NCI-H2196 (cell line): Measurements from ENCODE around the gene PPFIBP1.
A peak's percentile ranks its signal among the peaks of the same experiment; 100 is the strongest.

Experiments
- DNase-seq: peaks from one replicate; lab custom pipeline; 2025; ENCODE audit not compliant: unreplicated experiment; lab: John Stamatoyannopoulos, UW

PPFIBP1 gene

DNA sequence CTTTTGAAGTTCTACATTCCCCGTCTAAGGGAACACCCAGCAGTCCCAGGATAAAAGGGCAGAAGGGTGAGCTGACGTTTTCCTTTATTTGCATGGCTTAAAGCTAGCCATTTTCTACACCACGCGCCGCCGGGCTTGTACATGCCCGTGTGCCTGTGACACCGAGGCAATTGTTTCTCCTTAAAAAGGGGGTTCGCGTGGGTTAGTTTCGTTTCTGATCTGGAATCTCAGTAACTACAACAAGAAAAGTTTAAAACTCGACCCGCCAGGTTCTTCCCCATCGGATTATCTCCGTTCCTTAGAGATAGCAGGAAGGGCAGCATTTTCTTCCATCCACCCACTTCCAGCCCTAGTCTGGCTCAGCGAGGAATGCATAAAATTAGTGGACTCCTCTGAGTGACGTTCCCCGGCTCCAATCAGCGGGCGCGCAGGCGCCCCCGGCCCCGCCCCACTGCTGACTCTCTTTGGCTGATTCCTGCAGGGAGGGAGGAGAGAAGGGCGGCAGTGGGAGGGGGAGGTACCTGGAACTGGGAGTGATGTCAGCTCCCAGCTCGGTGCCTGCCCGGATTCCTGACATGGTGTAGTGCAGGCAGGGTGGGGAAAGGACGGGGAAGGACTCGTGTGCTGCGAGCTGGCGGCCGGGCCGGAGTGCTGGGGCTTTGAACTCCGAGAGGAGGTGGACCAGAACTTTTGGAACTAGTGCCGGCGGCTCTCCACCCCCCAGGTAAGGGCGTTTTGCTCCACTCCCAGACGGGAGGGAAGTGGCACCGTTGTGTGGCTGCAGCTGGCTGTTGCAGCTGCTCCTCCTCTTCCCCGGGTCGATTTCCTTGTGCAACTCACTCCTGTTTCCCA is at the start of gene PPFIBP1:
Gene PPFIBP1 (plus strand): TSS at position 565 of the 852 bp plus-strand sequence. CDS start 109,191 bp downstream, outside the sequence.
- peak; percentile 100 for DNase-seq

DNA sequence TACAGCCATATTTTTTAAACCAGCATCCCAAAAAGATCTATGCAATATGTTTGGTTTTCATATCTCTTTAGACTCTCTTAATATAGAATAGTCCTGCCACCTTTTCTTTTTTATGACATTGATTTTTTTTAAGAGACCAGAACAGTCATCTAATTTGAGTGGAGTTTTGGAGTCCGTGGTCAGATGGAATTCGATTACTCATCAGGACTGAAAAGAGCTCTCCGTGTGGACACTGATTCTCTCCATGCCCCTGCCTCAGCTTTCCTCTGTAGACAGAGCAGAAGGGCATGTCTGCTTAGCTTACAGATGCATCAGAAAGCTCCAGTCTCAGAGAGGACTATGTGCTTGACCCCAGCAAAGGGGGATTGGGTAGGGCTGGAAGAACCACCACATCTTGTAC is 49.7 kb upstream of the PPFIBP1 start:
- no peak for DNase-seq

DNA sequence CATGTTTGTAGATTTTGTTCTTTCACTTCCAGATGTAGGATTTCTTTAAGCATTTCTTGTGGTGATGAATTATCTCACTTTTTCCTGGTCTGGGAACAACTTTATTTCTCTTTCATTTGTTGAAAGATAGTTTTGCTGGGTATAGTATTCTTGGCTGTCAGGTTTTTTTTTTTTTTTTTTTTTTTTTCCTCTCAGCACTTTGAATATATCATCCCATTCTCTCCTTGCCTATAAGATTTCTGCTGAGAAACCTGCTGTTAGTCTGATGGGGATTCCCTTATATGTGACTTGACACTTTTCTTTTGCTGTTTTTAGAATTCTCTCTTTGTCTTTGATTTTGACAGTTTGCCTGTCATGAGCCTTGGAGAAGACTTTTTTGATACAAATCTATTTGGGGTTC is 47.0 kb upstream of the PPFIBP1 start:
- no peak for DNase-seq

GRCh38 chr12:27478949-27479348 is 45.1 kb upstream of the PPFIBP1 start:
- DNase-seq = no peak

DNA sequence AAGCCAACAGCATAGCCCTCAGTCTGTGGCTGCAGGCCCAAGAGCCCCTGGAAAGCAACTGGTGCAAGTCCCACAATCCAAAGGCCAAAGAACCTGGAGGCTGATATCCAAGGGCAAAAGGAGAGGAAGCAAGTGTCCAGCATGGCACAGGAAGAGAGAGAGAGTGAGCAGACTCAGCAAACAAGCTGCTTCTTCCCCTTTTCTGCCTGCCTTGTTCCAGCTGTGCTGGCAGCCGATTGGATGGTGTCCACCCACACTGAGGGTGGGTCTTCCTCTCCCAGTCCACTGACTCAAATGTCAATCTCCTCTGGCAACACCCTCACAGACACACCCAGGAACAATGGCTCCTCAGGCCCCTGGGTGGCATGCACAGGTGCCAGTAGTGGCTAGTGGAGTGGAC is 44.0 kb upstream of the PPFIBP1 start:
- no peak for DNase-seq

DNA sequence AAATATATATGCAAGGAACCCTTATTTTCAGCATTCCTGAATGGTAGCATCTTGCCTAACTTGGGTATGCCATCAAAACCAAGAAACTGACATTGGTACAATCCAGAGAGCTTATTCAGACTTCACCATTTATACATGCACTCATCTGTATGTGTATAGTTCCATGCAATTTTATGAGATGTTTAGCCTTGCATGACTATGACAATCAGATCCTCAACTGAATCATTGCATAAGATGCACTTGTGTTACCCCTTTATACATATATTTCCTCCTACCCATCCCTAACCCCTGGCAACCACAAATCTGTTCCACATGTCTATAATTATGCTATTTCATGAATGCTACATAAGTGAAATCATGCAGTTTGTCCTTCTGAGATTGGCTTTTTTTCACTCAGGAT is 37.0 kb upstream of the PPFIBP1 start:
- no peak for DNase-seq

DNA sequence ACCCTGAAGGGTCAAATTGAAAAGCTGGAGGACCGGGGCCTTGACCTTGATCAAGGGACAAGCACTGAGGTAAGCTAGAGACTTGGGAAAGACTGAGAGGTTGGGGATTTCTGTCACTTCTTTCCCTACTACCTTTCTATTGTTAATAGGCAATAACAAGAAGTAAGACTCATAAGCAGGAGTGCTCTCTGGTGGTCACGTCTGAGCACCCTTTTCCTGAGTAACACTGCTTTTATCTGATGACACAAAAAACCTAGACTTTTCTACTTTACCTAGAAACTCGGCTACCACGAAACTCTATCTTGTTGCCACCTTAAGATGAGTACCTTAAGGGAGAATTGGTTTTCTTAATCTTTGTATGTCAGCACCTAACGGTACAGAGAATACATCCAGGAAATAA is 35.5 kb upstream of the PPFIBP1 start:
- no peak for DNase-seq

GRCh38 chr12:27491226-27491625 is 32.8 kb upstream of the PPFIBP1 start:
- no peak for DNase-seq

GRCh38 chr12:27493260-27493940 is 30.6 kb upstream of the PPFIBP1 start:
- no peak for DNase-seq

GRCh38 chr12:27497446-27497845 is 26.6 kb upstream of the PPFIBP1 start:
- no peak for DNase-seq

DNA sequence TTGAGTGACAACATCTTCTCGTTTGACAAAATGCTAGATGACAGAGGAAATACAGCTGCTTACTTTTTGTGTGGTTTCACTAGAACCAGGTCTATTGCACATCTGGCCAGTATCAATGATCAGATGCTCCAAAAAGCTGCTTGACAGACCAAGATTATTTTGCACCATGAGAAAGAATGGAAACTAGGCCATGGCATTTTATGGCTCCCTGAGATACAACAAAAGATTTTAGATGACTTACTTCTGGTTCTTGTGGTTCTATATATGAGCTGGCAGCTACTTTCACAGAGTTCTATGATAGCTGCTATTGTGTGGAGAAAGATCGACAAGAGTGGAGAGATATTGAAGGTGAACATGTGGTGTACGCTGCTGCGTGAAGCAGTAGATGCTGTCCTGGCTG is 25.9 kb upstream of the PPFIBP1 start:
- DNase-seq = no peak

DNA sequence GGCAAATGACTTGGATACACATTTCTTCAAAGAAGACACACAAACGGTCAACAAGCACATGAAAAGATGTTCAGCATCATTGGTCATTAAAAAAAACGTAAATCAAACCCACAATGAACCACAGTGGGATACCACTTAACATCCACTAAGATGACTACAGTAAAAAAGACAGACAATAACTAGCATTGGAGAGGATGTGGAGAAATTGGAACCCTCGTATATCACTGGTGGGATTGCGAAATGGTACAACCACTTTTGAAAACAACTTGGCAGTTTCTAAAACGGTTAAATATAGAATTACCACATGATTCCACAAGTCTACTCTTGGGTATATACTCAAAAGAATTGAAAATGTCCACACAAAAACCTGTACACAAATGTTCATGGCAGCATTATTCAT is 25.2 kb upstream of the PPFIBP1 start:
- DNase-seq = no peak

- DNase-seq = no peak
These were observed 24.6 kb upstream of the PPFIBP1 start for GRCh38 chr12:27499377-27499776.

GRCh38 chr12:27500546-27500945 is 23.5 kb upstream of the PPFIBP1 start:
- DNase-seq = no peak

DNA sequence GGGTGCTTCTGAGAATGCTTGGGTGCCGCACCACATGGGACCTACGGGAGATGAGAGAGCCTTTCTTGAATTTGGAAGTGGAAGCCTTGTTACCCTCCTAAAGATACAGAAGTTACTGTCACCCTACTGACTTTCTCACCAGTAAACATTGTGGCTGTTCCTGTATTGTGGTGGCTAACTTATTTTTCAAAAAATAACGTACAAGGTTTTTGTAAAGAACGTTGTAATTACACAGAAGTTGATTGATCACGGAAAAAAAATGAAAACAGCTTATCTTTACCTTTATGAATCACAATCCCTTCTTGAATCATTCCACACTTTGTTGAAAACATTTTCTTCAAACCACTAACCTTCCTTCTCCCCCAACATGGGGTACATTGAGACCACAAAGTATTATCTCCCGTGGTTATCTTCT is 22.0 kb upstream of the PPFIBP1 start:
- DNase-seq = no peak

DNA sequence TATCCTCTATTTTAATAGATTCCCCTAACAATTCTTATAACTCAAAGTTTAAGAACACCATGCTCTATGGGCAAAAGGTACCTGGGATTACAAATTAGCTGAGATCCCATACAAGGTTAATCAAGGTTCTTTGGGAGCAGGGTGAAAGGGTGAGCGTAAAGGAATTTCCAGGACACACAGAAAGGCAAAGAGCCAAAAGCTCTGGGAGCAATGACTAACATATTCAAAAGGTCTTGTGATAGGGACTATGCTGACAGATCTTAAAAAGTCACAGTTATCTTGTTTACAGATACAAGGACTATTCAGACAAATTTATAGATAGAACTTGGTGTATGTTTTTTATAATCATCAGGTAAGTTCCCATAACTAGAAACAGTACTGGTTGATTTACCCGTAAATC is 19.5 kb upstream of the PPFIBP1 start:
- no peak for DNase-seq

DNA sequence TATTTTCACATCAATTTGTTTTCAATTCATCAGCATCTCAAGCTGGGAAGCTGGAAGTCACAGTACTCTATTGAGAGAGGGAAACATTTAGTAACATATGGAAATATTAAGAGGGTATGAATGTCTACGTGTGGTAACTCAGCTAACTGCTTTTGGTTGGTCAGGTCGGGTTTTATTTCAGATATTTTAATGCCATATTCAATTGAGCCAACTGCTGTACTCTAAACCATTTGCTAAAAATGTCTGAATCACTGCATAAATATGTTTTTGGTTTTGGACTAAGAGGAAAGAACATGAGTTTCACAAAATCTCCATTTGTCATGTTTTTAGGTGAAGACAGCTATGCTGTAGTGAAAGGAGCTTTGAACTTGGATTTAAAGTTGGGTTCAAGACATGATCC is 18.9 kb upstream of the PPFIBP1 start:
- DNase-seq = no peak

DNA sequence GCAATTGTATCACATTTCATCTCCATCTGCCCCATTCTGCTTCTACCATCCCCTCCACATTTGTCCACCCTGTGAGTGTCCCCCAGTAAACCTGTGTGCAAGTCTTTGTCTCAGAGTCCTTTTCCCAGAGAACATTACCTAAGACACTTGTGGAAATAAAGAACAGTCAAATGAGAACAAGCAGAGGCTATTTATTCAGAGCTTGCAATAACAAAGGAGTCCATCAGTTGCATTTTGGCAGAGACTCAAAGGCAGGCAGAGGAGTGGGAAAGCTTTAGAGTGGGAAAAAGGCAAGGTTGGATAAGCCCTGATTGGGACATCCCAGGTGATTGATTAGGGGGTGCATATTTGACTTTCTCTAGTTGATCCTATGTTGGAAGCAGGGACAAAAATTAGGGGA is 18.2 kb upstream of the PPFIBP1 start:
- DNase-seq = no peak

DNA sequence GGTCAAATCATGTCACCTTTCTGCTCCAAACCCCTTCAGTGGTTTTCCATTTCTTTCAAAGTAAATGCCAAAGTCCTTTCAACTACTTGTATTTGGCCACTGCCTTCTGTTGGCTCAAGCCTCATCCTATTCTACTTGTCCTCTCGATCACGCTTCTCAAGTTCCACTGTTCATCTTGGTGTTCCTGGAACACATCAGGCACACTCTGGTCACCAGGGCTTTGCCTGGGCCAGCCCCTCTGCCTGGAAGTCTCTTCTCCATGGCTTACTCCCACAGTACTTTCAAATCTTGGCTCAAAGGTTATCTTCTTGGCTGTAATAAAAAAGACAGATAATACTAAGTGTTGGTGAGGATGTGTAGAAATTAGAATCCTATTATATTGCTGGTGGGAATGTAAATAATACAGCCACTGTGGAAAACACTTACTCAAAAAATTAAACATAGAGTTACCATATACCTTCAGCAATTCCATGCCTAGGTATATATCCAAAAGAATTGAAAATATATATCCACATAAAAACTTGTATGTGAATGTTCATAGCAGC is 17.3 kb upstream of the PPFIBP1 start:
- no peak for DNase-seq

- no peak for DNase-seq
These were observed 15.1 kb upstream of the PPFIBP1 start for GRCh38 chr12:27508736-27509431.

DNA sequence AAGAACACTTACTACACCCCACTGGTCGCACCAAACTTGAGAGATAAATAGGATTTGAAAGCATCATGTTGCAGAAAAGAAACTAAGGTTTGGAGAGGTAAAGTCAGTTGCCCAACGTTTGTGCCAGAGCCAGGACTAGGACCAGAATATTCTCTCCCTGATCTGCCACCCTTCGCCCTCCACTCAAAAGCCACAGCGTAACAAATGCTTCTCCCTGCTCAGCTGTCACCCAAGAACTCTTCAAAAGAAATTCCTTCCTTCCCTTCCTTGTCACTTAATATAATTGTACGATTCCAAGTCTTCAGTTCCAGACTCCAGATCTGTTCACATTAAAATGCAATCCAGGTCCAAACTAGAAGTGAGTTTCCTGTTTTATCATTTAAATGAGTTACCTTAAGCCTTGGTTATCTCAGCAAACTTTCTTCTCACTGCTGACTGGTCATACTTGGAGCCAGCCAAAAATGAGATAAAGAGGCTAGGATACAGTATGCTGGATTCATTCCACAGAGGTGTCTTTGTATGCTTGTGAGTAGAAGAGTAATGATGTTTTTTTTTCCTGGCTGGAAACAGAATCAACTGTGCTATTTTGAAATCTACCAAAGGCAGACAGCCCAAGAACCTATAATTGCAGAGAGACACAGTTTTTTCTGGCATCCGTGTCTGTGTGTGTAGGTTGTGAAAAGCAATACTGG is 12.8 kb upstream of the PPFIBP1 start:
- no peak for DNase-seq
